K562 (cell line): ENCODE data around the gene UBASH3A. TPM values are rescaled to one million over a fixed set of nuclear protein-coding genes. Genes with fewer than 3 reads are reported as not detected.

Source experiments
- CBX1 ChIP-seq: sonication (generic); IDR thresholded peaks from 2 replicates; pipeline ENCODE4 v1.6.1; 2016; ENCODE audit warnings: antibody characterized with exemption, low read depth, mild to moderate bottlenecking
- CEBPZ ChIP-seq: fragments of 150-350 bp; IDR thresholded peaks from 2 replicates; pipeline ENCODE4 v1.6.1; 2014; ENCODE audit warnings: low read depth, mild to moderate bottlenecking, low read length, borderline replicate concordance
- CREB1 ChIP-seq, 2 experiments: sonication (generic) in 1 of 2; formaldehyde crosslinking in 1 of 2; IDR thresholded peaks; 2 replicates each; pipeline versions ENCODE4 v1.6.1 to v1.8.0; 2012 to 2022; ENCODE audit warnings: inconsistent platforms in 1 of 2, mild to moderate bottlenecking in 1 of 2, missing genetic modification reagents in 1 of 2, moderate library complexity in 1 of 2
- EWSR1 ChIP-seq: fragments of 450-650 bp; IDR thresholded peaks from 2 replicates; pipeline ENCODE4 v1.6.1; 2018; ENCODE audit warnings: borderline replicate concordance, mild to moderate bottlenecking, low read depth, moderate library complexity; ENCODE audit not compliant: partially characterized antibody
- FOXP4 ChIP-seq: sonication (generic); formaldehyde crosslinking; IDR thresholded peaks from 2 replicates; pipeline ENCODE4 v1.8.0; 2022; ENCODE audit warnings: mild to moderate bottlenecking, missing genetic modification reagents, borderline replicate concordance
- GTF2F1 ChIP-seq: IDR thresholded peaks from 2 replicates; pipeline ENCODE4 v1.6.1; 2011; ENCODE audit warnings: low read depth, low read length, improper control_type of control experiment
- HIVEP1 ChIP-seq: fragments of 250-450 bp; sonication (Bioruptor Pico); IDR thresholded peaks from 2 replicates; pipeline ENCODE4 v1.4.0; 2020; ENCODE audit warnings: mild to moderate bottlenecking
- JUN ChIP-seq, 2 experiments: sonication (generic) in 1 of 2; formaldehyde crosslinking in 1 of 2; IDR thresholded peaks; 2 replicates each; pipeline versions ENCODE4 v1.6.1 to v1.8.0; 2012 to 2022; ENCODE audit warnings: borderline replicate concordance in 2 of 2, mild to moderate bottlenecking in 2 of 2, improper control_type of control experiment in 1 of 2, low read depth in 1 of 2, low read length in 1 of 2, missing genetic modification reagents in 1 of 2
- MAFG ChIP-seq: fragments of 450-650 bp; conservative IDR thresholded peaks from 2 replicates; pipeline ENCODE4 v1.6.1; 2016; ENCODE audit warnings: missing genetic modification characterization, missing compliant biosample characterization
- MEF2D ChIP-seq: conservative IDR thresholded peaks from 2 replicates; pipeline ENCODE4 v1.6.1; 2016; ENCODE audit warnings: low read depth, missing genetic modification characterization, missing compliant biosample characterization
- POLR3G ChIP-seq: IDR thresholded peaks from 2 replicates; pipeline ENCODE4 v1.6.1; 2011; ENCODE audit not compliant: insufficient read length, insufficient replicate concordance; ENCODE audit errors: extremely low read depth
- THRB ChIP-seq: fragments of 450-650 bp; formaldehyde crosslinking; conservative IDR thresholded peaks from 2 replicates; pipeline ENCODE4 v1.4.0; 2022; ENCODE audit warnings: mild to moderate bottlenecking, missing genetic modification characterization
- YY1 ChIP-seq, 3 experiments: IDR thresholded peaks; 2 replicates each; pipeline ENCODE4 v1.6.1; 2011; ENCODE audit warnings: low read length in 2 of 3, mild to moderate bottlenecking in 2 of 3, moderate library complexity in 2 of 3, borderline replicate concordance in 1 of 3, control low read depth in 1 of 3, low read depth in 1 of 3; ENCODE audit not compliant: insufficient read depth in 3 of 3, insufficient replicate concordance in 2 of 3, control insufficient read depth in 1 of 3, insufficient read length in 1 of 3; ENCODE audit errors: extremely low read depth in 1 of 3
- ZC3H4 ChIP-seq: sonication (generic); formaldehyde crosslinking; IDR thresholded peaks from 2 replicates; pipeline ENCODE4 v1.9.0; 2021; ENCODE audit warnings: missing genetic modification reagents, borderline replicate concordance
- ZKSCAN8 ChIP-seq: fragments of 200-800 bp; sonication (Bioruptor generic); IDR thresholded peaks from 2 replicates; pipeline ENCODE4 v1.6.1; 2016; ENCODE audit warnings: missing genetic modification characterization, missing compliant biosample characterization
- ZNF280A ChIP-seq: fragments of 450-650 bp; IDR thresholded peaks from 2 replicates; pipeline ENCODE4 v1.6.1; 2018; ENCODE audit warnings: mild to moderate bottlenecking, low read depth; ENCODE audit not compliant: partially characterized antibody
- ZNF830 ChIP-seq: fragments of 250-450 bp; sonication (Bioruptor Pico); IDR thresholded peaks from 2 replicates; pipeline ENCODE4 v1.5.0; 2021; ENCODE audit warnings: mild to moderate bottlenecking
- polyA plus RNA-seq, 8 experiments: library from polyadenylated mRNA; depleted of rRNA in 4 of 8; stranded (reverse) in 5 of 8; unstranded in 3 of 8; fragments of >200 nt; fragmentation: Nextera tagmentation in 2 of 8; fragmentation: Illumina TruSeq in 1 of 8; extraction: Ambion mirVana in 2 of 8; extraction: Trizol in 1 of 8; gene quantifications; 2 replicates each; pipeline versions ENCODE4 v1.2.1 to v1.2.3, GENCODE V29; 2011 to 2014; ENCODE audit warnings: inconsistent platforms in 1 of 8, missing spikeins in 1 of 8
- total RNA-seq, 7 experiments: library from RNA; depleted of rRNA in 6 of 7; stranded (reverse); fragments of >200 nt in 6 of 7; fragmentation: Illumina TruSeq in 2 of 7; extraction: Trizol in 2 of 7; gene quantifications; 2 replicates each; pipeline versions ENCODE4 v1.2.1 to v1.2.3, GENCODE V29; 2011 to 2021; ENCODE audit warnings: low replicate concordance in 1 of 7

Gene UBASH3A
- total and polyA plus RNA-seq, 9 of the 15 experiments (the other 6 are each of a cell fraction or from before 2014, with no cell fraction given) = 0.23 to 1.8 (median 1.1) TPM

GRCh38 chr21:42433946-42434551, 30.3 kb downstream of the UBASH3A start (continued):
- TF ChIP-seq ZNF280A (no peak), YY1 (IDR thresholded peaks at IDR 0.05; ENCODE audit: borderline replicate concordance in 1 of 3, control insufficient read depth in 1 of 3, extremely low read depth in 1 of 3, insufficient read depth in 3 of 3, insufficient read length in 1 of 3, insufficient replicate concordance in 2 of 3, low read depth in 1 of 3, low read length in 2 of 3) (no peak), CEBPZ (no peak), POLR3G (no peak), EWSR1 (no peak), MEF2D (tag) (no peak), JUN (IDR thresholded peaks at IDR 0.05; ENCODE audit: borderline replicate concordance, low read depth, low read length) (peak; percentile 96), JUN (CRISPR knock-in tag; IDR thresholded peaks at IDR 0.05; ENCODE audit: borderline replicate concordance) (no peak), CREB1 (IDR thresholded peaks at IDR 0.05) (peak; percentile 74), CREB1 (CRISPR knock-in tag; IDR thresholded peaks at IDR 0.05) (peak; percentile 73; the same call in 1 of the 2 replicates), THRB (CRISPR knock-in tag) (no peak), HIVEP1 (no peak), GTF2F1 (no peak), ZC3H4 (no peak), FOXP4 (CRISPR knock-in tag) (no peak), ZKSCAN8 (no peak), ZNF830 (no peak), MAFG (no peak), CBX1 (no peak)
